GM06990 (cell line): Measurements from ENCODE around the gene MED14.

Experiments
- DNase-seq: peaks from one replicate; pipeline ENCODE4 v3.0.0-alpha.2; 2011; ENCODE audit not compliant: insufficient read length; ENCODE audit errors: extremely low read depth
- H3K27me3 ChIP-seq: replicated peaks from 2 replicates; pipeline ENCODE4 v1.6.0; 2011; ENCODE audit warnings: low read length; ENCODE audit not compliant: control insufficient read depth, insufficient read depth
- H3K36me3 ChIP-seq: 2 replicates; pipeline ENCODE4 v1.5.1; 2011; ENCODE audit warnings: low read length; ENCODE audit not compliant: control insufficient read depth, insufficient read depth
- H3K4me3 ChIP-seq: replicated peaks from 2 replicates; pipeline ENCODE4 v1.5.1; 2011; ENCODE audit warnings: low read depth, mild to moderate bottlenecking, control low read depth, low read length
- CTCF ChIP-seq: IDR thresholded peaks from 2 replicates; pipeline ENCODE4 v1.5.1; 2011; ENCODE audit warnings: low read length, control low read depth, mild to moderate bottlenecking, inconsistent platforms; ENCODE audit not compliant: insufficient read depth, poor library complexity, severe bottlenecking

The MED14 gene

GRCh38 chrX:40623139-40623536, 112.2 kb downstream of the MED14 start, which contains the start of gene MPC1L:
MPC1L (plus strand) TSS chrX:40623428; CDS start chrX:40623566, 138 bp downstream.
- no peaks in the 10 kb centered on the region for H3K36me3 ChIP-seq
- DNase-seq = no peak
- H3K27me3 ChIP-seq = peaks cover 2% of the 10 kb centered on the region; the same call in 1 of the 2 replicates
- H3K4me3 ChIP-seq = no peak within 1 kb of the TSS
- TF ChIP-seq CTCF = no peak

- no peak for TF ChIP-seq CTCF
- no peak for DNase-seq
- H3K27me3 ChIP-seq = peaks cover 2% of the 10 kb centered on the region; the same call in 1 of the 2 replicates
- no peak overlapping the region for H3K4me3 ChIP-seq
- H3K36me3 ChIP-seq = no peaks in the 10 kb centered on the region
These were observed 112.7 kb downstream of the MED14 start for GRCh38 chrX:40622479-40623138.

GRCh38 chrX:40617566-40617965, 117.8 kb downstream of the MED14 start:
- no peak for DNase-seq
- peaks cover 1% of the 10 kb centered on the region; the same call in 1 of the 2 replicates for H3K27me3 ChIP-seq
- H3K4me3 ChIP-seq = no peak overlapping the region
- no peaks in the 10 kb centered on the region for H3K36me3 ChIP-seq
- TF ChIP-seq CTCF = no peak

GRCh38 chrX:40615976-40616375, 119.4 kb downstream of the MED14 start:
- Histone ChIP-seq H3K36me3 (no peaks in the 10 kb centered on the region), H3K4me3 (no peak overlapping the region), H3K27me3 (no peaks in the 10 kb centered on the region)
- no peak for DNase-seq
- no peak for TF ChIP-seq CTCF

- DNase-seq = no peak
- H3K4me3 ChIP-seq = no peak overlapping the region
These were observed 122.8 kb downstream of the MED14 start for GRCh38 chrX:40612511-40612910.

More at GRCh38 chrX:40612511-40612910, 122.8 kb downstream of the MED14 start:
- H3K36me3 ChIP-seq = no peaks in the 10 kb centered on the region
- no peaks in the 10 kb centered on the region for H3K27me3 ChIP-seq
- no peak for TF ChIP-seq CTCF
